ENCODE data around the gene SPATA31C1. TPM values are rescaled to one million over a fixed set of nuclear protein-coding genes. Genes with fewer than 3 reads are reported as not detected.
A peak's percentile ranks its signal among the peaks of the same experiment; 100 is the strongest.

Gene SPATA31C1
- total and polyA plus RNA-seq, 2 of the 13 experiments (the other 11 are each of a cell fraction or from before 2014, with no cell fraction given) = not detected

DNA sequence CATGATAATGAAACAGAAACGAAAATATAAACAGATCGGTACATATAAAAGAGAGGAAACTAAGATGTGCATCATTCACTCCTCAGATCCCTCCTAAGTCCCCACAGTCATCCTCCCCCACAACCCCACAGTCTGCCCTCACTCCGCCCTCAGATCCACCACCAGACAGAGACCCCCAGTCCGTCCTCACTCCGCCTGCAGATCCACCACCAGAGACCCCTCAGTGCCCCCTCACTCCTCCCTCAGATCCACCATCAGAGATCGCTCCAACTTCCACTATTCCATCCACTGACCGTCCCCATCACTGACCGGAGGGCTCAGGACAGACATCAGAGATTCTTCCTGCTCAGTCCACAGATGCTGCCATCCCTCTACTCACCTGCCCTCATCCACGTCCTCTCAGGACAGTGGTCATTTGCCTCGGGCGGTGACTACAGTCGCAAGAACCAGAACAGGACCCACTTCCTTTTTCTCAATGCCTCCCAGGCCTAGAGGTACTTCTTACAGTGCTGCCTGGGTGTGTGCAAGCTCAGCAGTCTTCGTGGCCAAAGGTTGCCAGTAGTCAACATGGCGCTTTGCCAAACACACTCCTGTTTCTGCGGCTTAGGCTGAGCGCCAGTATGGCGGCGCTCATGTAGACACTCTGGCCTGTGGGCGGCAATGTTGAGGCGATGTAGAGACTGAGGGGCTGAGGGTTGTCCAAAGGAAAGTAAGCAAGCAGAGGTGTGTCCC lies 8.3 kb upstream of the SPATA31C1 start:
- H3K9ac ChIP-seq (ENCODE audit: insufficient read depth, low read depth, low read length) = no peak overlapping the region
- 61% methylated on average over 20 of the region's 20 CpGs for WGBS (ENCODE audit: low lambda C conversion rate)
- POLR2A ChIA-PET = no interaction called here
- no peak overlapping the region for H2AFZ ChIP-seq (ENCODE audit: low read length)
- no peaks in the 10 kb centered on the region for H3K4me1 ChIP-seq (ENCODE audit: insufficient read depth, low read length)
- H3K4me3 ChIP-seq (replicated peaks in 1 of 3; ENCODE audit: insufficient read depth in 1 of 3, low read depth in 2 of 3, low read length in 3 of 3) = no peak overlapping the region
- in situ Hi-C loops (cut with HindIII; ENCODE audit: extremely low pct_ligation_motif_present, low pct_unique_long_range_greater_than_20kb) (no loop called here), intact Hi-C loops (cut with micrococcal nuclease; ENCODE audit: unreplicated experiment) (no loop called here)
- peak; percentile 82 for ATAC-seq
- H3K9me3 ChIP-seq (ENCODE audit: low read length) = no peaks in the 10 kb centered on the region
- H3K79me2 ChIP-seq (ENCODE audit: insufficient read depth, low read length) = no peaks in the 10 kb centered on the region
- DNase-seq (ENCODE audit: low spot score) = peak; percentile 40
- H3K4me2 ChIP-seq (ENCODE audit: low read depth, low read length) = no peak overlapping the region
- H3K27me3 ChIP-seq (ENCODE audit: control insufficient read depth in 1 of 2, insufficient read depth in 2 of 2, low read length in 2 of 2) = no peaks in the 10 kb centered on the region
- no peaks in the 10 kb centered on the region for H3K36me3 ChIP-seq (replicated peaks in 1 of 2; ENCODE audit: control insufficient read depth in 1 of 2, insufficient read depth in 2 of 2, low read length in 2 of 2)
- FAIRE-seq = no peak
- H3K27ac ChIP-seq (ENCODE audit: extremely low read length, insufficient read depth, low read length) = no peak overlapping the region
- no TSS peak for BruUV-seq (replicated peaks)
- CTCF ChIA-PET (ENCODE audit: low intra/inter-chr PET ratio, low total read pairs) = no interaction called here
- no peaks in the 10 kb centered on the region for H4K20me1 ChIP-seq (ENCODE audit: insufficient read depth, low read length)
- TF ChIP-seq RAD51 (IDR thresholded peaks at IDR 0.05; ENCODE audit: borderline replicate concordance) (no peak), MAFK (conservative IDR thresholded peaks at IDR 0.05 in 1 of 2, IDR thresholded peaks at IDR 0.05 in 1 of 2; ENCODE audit: low read length in 2 of 2) (peak; percentile 63 to 78), ASH2L (IDR thresholded peaks at IDR 0.05; ENCODE audit: insufficient read length, low read depth, low read length) (no peak), KLF9 (CRISPR knock-in tag; IDR thresholded peaks at IDR 0.05; ENCODE audit: low read depth) (no peak), MAFF (IDR thresholded peaks at IDR 0.05; ENCODE audit: low read depth, low read length) (peak; percentile 45; the same call in 1 of the 2 replicates), ZSCAN9 (CRISPR knock-in tag; IDR thresholded peaks at IDR 0.05; ENCODE audit: borderline replicate concordance) (no peak), FLYWCH1 (CRISPR knock-in tag; IDR thresholded peaks at IDR 0.05) (no peak), PCBP1 (IDR thresholded peaks at IDR 0.05; ENCODE audit: borderline replicate concordance, low read depth, low read length) (no peak), ZNF430 (CRISPR knock-in tag; IDR thresholded peaks at IDR 0.05) (no peak), CEBPG (CRISPR knock-in tag; IDR thresholded peaks at IDR 0.05) (no peak), ZNF205 (CRISPR knock-in tag; IDR thresholded peaks at IDR 0.05) (peak; percentile 95), ZNF772 (CRISPR knock-in tag; IDR thresholded peaks at IDR 0.05) (no peak), ZNF644 (CRISPR knock-in tag; IDR thresholded peaks at IDR 0.05; ENCODE audit: low read depth) (peak; percentile 71), YY1 (IDR thresholded peaks at IDR 0.05; ENCODE audit: insufficient read depth, insufficient replicate concordance, low read depth, low read length) (peak; percentile 87)
- TF ChIP-seq, protein P1, sequence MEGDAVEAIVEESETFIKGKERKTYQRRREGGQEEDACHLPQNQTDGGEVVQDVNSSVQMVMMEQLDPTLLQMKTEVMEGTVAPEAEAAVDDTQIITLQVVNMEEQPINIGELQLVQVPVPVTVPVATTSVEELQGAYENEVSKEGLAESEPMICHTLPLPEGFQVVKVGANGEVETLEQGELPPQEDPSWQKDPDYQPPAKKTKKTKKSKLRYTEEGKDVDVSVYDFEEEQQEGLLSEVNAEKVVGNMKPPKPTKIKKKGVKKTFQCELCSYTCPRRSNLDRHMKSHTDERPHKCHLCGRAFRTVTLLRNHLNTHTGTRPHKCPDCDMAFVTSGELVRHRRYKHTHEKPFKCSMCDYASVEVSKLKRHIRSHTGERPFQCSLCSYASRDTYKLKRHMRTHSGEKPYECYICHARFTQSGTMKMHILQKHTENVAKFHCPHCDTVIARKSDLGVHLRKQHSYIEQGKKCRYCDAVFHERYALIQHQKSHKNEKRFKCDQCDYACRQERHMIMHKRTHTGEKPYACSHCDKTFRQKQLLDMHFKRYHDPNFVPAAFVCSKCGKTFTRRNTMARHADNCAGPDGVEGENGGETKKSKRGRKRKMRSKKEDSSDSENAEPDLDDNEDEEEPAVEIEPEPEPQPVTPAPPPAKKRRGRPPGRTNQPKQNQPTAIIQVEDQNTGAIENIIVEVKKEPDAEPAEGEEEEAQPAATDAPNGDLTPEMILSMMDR (CRISPR knock-in tag; IDR thresholded peaks at IDR 0.05) = peak; percentile 55
- TF ChIP-seq, protein P2, sequence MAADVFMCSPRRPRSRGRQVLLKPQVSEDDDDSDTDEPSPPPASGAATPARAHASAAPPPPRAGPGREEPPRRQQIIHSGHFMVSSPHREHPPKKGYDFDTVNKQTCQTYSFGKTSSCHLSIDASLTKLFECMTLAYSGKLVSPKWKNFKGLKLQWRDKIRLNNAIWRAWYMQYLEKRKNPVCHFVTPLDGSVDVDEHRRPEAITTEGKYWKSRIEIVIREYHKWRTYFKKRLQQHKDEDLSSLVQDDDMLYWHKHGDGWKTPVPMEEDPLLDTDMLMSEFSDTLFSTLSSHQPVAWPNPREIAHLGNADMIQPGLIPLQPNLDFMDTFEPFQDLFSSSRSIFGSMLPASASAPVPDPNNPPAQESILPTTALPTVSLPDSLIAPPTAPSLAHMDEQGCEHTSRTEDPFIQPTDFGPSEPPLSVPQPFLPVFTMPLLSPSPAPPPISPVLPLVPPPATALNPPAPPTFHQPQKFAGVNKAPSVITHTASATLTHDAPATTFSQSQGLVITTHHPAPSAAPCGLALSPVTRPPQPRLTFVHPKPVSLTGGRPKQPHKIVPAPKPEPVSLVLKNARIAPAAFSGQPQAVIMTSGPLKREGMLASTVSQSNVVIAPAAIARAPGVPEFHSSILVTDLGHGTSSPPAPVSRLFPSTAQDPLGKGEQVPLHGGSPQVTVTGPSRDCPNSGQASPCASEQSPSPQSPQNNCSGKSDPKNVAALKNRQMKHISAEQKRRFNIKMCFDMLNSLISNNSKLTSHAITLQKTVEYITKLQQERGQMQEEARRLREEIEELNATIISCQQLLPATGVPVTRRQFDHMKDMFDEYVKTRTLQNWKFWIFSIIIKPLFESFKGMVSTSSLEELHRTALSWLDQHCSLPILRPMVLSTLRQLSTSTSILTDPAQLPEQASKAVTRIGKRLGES (CRISPR knock-in tag; IDR thresholded peaks at IDR 0.05; ENCODE audit: borderline replicate concordance) = no peak
- TF ChIP-seq, protein P3, sequence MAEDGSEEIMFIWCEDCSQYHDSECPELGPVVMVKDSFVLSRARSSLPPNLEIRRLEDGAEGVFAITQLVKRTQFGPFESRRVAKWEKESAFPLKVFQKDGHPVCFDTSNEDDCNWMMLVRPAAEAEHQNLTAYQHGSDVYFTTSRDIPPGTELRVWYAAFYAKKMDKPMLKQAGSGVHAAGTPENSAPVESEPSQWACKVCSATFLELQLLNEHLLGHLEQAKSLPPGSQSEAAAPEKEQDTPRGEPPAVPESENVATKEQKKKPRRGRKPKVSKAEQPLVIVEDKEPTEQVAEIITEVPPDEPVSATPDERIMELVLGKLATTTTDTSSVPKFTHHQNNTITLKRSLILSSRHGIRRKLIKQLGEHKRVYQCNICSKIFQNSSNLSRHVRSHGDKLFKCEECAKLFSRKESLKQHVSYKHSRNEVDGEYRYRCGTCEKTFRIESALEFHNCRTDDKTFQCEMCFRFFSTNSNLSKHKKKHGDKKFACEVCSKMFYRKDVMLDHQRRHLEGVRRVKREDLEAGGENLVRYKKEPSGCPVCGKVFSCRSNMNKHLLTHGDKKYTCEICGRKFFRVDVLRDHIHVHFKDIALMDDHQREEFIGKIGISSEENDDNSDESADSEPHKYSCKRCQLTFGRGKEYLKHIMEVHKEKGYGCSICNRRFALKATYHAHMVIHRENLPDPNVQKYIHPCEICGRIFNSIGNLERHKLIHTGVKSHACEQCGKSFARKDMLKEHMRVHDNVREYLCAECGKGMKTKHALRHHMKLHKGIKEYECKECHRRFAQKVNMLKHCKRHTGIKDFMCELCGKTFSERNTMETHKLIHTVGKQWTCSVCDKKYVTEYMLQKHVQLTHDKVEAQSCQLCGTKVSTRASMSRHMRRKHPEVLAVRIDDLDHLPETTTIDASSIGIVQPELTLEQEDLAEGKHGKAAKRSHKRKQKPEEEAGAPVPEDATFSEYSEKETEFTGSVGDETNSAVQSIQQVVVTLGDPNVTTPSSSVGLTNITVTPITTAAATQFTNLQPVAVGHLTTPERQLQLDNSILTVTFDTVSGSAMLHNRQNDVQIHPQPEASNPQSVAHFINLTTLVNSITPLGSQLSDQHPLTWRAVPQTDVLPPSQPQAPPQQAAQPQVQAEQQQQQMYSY (CRISPR knock-in tag; IDR thresholded peaks at IDR 0.05) = no peak
